Measurements from ENCODE around the gene GSTM3.

GSTM3 gene

DNA sequence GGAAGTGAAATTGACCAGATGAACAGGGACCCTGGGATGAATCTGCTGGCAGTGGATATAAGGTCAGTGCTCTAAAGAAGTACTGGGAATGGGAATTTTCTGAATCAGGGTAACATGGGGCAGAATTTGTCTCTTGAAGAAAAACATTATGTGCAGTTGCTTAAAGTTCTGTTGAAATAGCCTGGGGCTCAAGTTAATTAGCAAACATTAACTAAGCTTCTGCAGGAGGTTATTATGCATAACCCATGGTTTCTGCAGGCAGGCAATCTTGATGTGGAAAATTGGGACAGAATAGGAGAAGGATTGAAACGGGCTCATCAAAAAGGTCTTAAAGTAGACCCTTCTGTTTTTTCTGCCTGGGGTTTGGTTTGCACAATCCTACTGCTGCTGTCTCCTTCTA, 14.8 kb downstream of the GSTM3 start:
- Histone ChIP-seq H3K4me2 (ENCODE audit: low read depth, low read length, poor library complexity, severe bottlenecking) (no peak overlapping the region), H3K9ac (ENCODE audit: low read length) (no peak overlapping the region)

DNA sequence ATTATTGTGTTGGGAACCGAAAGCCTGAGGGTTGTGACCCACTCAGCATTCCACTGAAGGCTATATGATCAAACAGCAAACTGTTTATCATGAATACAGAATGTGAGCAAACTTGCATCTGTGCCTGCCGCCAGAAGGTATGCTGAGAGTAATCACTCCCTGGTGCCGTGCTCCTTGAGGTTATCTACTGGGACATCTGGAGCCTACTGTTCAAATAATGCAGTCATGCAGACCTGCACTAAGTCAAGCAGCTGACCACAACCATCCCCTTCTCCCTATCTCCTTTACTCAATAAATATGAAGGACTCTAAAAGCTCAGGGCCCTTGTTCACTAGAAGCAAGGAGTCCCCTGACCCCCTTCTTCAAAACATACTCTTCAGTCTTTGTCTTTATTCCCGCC, 15.3 kb downstream of the GSTM3 start:
- TF ChIP-seq, protein P1, sequence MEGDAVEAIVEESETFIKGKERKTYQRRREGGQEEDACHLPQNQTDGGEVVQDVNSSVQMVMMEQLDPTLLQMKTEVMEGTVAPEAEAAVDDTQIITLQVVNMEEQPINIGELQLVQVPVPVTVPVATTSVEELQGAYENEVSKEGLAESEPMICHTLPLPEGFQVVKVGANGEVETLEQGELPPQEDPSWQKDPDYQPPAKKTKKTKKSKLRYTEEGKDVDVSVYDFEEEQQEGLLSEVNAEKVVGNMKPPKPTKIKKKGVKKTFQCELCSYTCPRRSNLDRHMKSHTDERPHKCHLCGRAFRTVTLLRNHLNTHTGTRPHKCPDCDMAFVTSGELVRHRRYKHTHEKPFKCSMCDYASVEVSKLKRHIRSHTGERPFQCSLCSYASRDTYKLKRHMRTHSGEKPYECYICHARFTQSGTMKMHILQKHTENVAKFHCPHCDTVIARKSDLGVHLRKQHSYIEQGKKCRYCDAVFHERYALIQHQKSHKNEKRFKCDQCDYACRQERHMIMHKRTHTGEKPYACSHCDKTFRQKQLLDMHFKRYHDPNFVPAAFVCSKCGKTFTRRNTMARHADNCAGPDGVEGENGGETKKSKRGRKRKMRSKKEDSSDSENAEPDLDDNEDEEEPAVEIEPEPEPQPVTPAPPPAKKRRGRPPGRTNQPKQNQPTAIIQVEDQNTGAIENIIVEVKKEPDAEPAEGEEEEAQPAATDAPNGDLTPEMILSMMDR (IDR thresholded peaks at IDR 0.05; ENCODE audit: insufficient read depth, low read length, poor library complexity, severe bottlenecking), result no peak
- no peak for TF ChIP-seq EZH2phosphoT487 (conservative IDR thresholded peaks at IDR 0.05; ENCODE audit: low read length)
- Histone ChIP-seq H3K9ac (ENCODE audit: low read length) (no peak overlapping the region), H3K27me3 (ENCODE audit: low read length) (no peaks in the 10 kb centered on the region), H3K27ac (ENCODE audit: low read depth, low read length) (no peak overlapping the region), H3K36me3 (ENCODE audit: low read length) (no peaks in the 10 kb centered on the region), H3F3A (ENCODE audit: insufficient read depth) (no peaks in the 10 kb centered on the region), H3K4me2 (ENCODE audit: low read depth, low read length, poor library complexity, severe bottlenecking) (no peak overlapping the region), H3K4me3 (ENCODE audit: insufficient read depth, low read length, poor library complexity, severe bottlenecking) (no peak overlapping the region), H3K9me3 (ENCODE audit: insufficient read depth, low read length) (no peaks in the 10 kb centered on the region), H3K9me2 (replicated peaks; ENCODE audit: insufficient read depth, low read length) (no peaks in the 10 kb centered on the region), H3K79me2 (ENCODE audit: insufficient read depth, low read length) (no peaks in the 10 kb centered on the region), H2AFZ (ENCODE audit: low read depth, low read length, severe bottlenecking) (no peak overlapping the region), H4K20me1 (ENCODE audit: low read depth, low read length) (no peaks in the 10 kb centered on the region)

More for the DNA sequence above, 14.8 kb downstream of the GSTM3 start:
- Histone ChIP-seq H2AFZ (ENCODE audit: low read depth, low read length, severe bottlenecking) (no peak overlapping the region), H3K4me3 (ENCODE audit: insufficient read depth, low read length, poor library complexity, severe bottlenecking) (no peak overlapping the region), H3K79me2 (ENCODE audit: insufficient read depth, low read length) (no peaks in the 10 kb centered on the region), H3F3A (ENCODE audit: insufficient read depth) (no peaks in the 10 kb centered on the region), H3K9me3 (ENCODE audit: insufficient read depth, low read length) (no peaks in the 10 kb centered on the region), H3K27ac (ENCODE audit: low read depth, low read length) (no peak overlapping the region), H3K9me2 (replicated peaks; ENCODE audit: insufficient read depth, low read length) (no peaks in the 10 kb centered on the region), H3K27me3 (ENCODE audit: low read length) (no peaks in the 10 kb centered on the region), H3K36me3 (ENCODE audit: low read length) (no peaks in the 10 kb centered on the region), H4K20me1 (ENCODE audit: low read depth, low read length) (no peaks in the 10 kb centered on the region)
- TF ChIP-seq, protein P1 (IDR thresholded peaks at IDR 0.05; ENCODE audit: insufficient read depth, low read length, poor library complexity, severe bottlenecking), result no peak
- no peak for TF ChIP-seq EZH2phosphoT487 (conservative IDR thresholded peaks at IDR 0.05; ENCODE audit: low read length)

DNA sequence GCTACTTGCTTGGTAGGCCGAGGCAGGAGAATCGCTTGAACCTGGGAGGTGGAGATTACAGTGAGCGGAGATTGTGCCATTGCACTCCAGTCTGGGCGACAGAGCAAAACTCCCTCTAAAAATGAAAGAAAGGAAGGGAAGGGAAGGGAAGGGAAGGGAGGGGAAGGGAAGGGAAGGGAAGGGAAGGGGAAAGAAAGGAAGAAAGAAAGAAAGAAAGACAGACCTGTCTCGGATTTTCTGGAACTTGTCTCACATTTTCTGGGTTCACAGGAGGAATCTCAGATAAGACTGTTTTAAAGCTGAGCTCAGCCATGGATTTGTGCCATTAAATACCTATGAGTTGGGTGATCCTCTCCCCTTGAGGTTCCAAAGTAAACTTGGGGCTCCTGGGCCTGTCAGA, 15.9 kb downstream of the GSTM3 start:
- Histone ChIP-seq H3K4me3 (ENCODE audit: insufficient read depth, low read length, poor library complexity, severe bottlenecking) (no peak overlapping the region), H3K9me2 (replicated peaks; ENCODE audit: insufficient read depth, low read length) (no peaks in the 10 kb centered on the region), H3K4me2 (ENCODE audit: low read depth, low read length, poor library complexity, severe bottlenecking) (no peak overlapping the region), H3K9me3 (ENCODE audit: insufficient read depth, low read length) (no peaks in the 10 kb centered on the region), H3K79me2 (ENCODE audit: insufficient read depth, low read length) (no peaks in the 10 kb centered on the region), H3K27me3 (ENCODE audit: low read length) (no peaks in the 10 kb centered on the region), H3K9ac (ENCODE audit: low read length) (no peak overlapping the region), H2AFZ (ENCODE audit: low read depth, low read length, severe bottlenecking) (no peak overlapping the region), H3K27ac (ENCODE audit: low read depth, low read length) (no peak overlapping the region), H4K20me1 (ENCODE audit: low read depth, low read length) (no peaks in the 10 kb centered on the region), H3K36me3 (ENCODE audit: low read length) (no peaks in the 10 kb centered on the region), H3F3A (ENCODE audit: insufficient read depth) (no peaks in the 10 kb centered on the region)
- TF ChIP-seq, protein P1 (IDR thresholded peaks at IDR 0.05; ENCODE audit: insufficient read depth, low read length, poor library complexity, severe bottlenecking), result no peak
- no peak for TF ChIP-seq EZH2phosphoT487 (conservative IDR thresholded peaks at IDR 0.05; ENCODE audit: low read length)

Measured in SU-DHL-6 (cell line).